Fibroblast of the aortic adventitia (primary cell): ENCODE data around the gene FAM81B. TPM values are rescaled to one million over a fixed set of nuclear protein-coding genes. Genes with fewer than 3 reads are reported as not detected.

ENCODE experiments used
- DNase-seq: peaks from one replicate; pipeline ENCODE4 v3.0.0-alpha.2; 2010; ENCODE audit warnings: low read depth
- H3K4me3 ChIP-seq: 2 replicates; pipeline ENCODE4 v1.5.1; 2011; ENCODE audit warnings: low read depth, mild to moderate bottlenecking, control low read depth, low read length, moderate library complexity
- total RNA-seq: library from RNA; depleted of rRNA; stranded (reverse); fragments of >200 nt; gene quantifications from 2 replicates; pipeline ENCODE4 v1.2.3, GENCODE V29; 2012; ENCODE audit warnings: low replicate concordance
- TF ChIP-seq, protein P1 (sequence below): IDR thresholded peaks from 2 replicates; pipeline ENCODE4 v1.5.1; 2011; ENCODE audit warnings: mild to moderate bottlenecking, low read length, control low read depth, inconsistent platforms; ENCODE audit not compliant: insufficient read depth

Gene FAM81B
- total RNA-seq, 1 donor = not detected

DNA sequence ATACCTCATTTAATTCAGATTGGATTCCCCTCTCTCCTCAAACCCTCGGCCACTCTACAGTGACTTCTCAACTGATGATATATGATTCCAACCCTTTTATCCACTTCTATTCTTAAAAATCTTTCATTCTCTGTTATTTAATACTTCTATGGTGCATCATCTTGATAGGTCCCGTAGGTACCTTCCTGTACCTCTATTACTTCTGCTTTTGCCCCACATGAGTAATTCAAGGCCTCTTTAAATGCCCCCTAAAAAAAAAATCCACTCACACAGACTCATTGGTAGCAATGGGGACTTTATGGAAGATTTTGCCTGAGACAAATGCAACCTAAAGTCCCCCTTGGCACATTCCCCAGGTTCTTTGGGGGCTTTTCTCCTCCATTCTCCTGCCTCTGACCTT lies 54.3 kb downstream of the FAM81B start:
- TF ChIP-seq, protein P1, sequence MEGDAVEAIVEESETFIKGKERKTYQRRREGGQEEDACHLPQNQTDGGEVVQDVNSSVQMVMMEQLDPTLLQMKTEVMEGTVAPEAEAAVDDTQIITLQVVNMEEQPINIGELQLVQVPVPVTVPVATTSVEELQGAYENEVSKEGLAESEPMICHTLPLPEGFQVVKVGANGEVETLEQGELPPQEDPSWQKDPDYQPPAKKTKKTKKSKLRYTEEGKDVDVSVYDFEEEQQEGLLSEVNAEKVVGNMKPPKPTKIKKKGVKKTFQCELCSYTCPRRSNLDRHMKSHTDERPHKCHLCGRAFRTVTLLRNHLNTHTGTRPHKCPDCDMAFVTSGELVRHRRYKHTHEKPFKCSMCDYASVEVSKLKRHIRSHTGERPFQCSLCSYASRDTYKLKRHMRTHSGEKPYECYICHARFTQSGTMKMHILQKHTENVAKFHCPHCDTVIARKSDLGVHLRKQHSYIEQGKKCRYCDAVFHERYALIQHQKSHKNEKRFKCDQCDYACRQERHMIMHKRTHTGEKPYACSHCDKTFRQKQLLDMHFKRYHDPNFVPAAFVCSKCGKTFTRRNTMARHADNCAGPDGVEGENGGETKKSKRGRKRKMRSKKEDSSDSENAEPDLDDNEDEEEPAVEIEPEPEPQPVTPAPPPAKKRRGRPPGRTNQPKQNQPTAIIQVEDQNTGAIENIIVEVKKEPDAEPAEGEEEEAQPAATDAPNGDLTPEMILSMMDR = no peak
- no peak overlapping the region for H3K4me3 ChIP-seq
- no peak for DNase-seq

DNA sequence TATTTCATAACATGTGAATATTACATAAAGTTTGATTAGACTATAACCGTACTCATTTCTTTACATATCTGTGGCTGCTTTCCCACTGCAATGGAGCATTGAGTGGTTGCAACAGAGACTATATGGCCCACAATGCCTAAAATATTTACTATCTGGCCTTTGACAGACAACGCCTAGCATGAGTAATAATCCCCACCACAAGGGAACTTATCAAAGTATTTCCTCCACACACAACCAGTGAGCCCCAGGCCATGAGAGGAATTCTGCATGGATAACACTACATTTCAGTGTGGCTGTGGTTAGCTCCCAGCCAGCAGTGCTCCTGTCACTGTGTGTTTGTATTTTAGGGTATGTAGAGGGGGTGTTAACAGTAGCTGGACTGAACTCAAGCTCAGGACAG lies 54.8 kb downstream of the FAM81B start:
- peak; percentile 66 for DNase-seq
- no peak overlapping the region for H3K4me3 ChIP-seq
- TF ChIP-seq, protein P1 = no peak

DNA sequence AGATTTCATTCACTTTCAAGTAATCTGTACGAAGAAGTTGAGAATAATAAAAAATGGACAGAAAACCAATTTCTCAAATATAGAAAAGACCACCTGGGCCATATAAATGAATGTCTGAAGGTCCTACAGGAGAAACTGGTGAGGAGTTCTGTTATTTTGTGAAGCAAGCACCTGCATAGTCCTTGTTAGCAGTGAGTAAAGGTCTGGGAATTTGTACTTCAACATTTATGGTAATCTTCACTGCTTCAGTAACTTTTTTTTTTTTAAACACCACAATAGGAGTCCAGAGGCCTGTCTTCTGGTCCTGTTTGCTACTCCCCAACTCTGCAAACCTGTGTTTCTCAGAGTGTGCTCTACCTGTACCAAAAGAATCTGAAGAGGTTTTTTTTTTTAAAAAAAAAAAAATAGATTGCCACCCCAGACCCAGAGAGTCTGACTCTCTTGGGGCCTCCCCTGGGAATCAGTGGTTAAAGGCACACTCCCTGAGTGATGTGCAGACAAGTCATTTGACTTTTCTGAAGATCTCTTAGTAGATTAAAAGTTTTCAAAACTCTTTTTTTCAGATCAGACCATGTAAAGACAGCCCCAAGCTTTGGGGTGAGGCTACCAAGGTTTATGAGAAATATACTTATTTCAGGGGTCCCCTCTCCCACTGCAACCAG lies 55.5 kb downstream of the FAM81B start:
- H3K4me3 ChIP-seq = no peak overlapping the region
- DNase-seq = peak; percentile 21
- TF ChIP-seq, protein P1 = no peak

DNA sequence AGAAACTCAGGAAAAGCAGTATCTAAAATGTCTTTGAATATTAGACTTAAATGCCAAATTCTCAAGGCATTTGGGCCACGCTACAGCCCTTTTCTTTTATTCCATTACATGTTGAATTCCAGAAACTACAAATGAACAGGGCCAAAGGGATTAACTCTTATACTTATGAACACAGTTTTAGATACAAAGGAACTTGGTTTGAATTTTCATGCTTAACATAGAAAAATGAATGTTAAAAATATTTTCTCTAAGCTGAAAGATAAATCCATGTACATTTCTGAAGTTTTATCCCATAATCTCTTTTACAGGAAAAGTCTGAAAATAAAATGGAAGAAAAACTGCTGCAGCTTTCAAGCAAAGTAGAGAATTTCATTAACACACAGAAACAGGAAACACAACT lies 56.8 kb downstream of the FAM81B start:
- DNase-seq = no peak
- no peak overlapping the region for H3K4me3 ChIP-seq
- TF ChIP-seq, protein P1 = no peak

DNA sequence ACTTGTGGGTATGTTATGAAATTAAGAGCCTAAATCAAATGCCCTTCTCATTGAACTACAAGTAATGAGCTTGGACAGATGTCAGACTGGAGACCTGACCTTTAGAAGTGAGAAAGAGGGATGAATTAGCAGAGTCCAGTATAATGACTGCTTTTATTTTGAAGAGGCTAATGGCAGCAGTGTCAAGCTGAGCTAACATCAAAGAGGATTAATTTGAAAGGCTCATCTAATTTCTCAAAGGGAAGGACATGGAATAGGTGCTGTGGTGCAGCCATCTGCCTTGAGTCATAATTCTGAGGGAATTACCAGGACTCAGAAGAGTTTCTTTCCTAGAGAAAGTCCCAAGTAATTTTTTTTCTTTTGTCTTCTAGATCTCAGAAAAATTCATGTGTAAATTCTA lies 57.6 kb downstream of the FAM81B start:
- TF ChIP-seq, protein P1 = no peak
- DNase-seq = no peak
- H3K4me3 ChIP-seq = no peak overlapping the region

GRCh38 chr5:95449460-95449859 lies 58.3 kb downstream of the FAM81B start:
- no peak for DNase-seq
- TF ChIP-seq, protein P1 = no peak
- H3K4me3 ChIP-seq = no peak overlapping the region

DNA sequence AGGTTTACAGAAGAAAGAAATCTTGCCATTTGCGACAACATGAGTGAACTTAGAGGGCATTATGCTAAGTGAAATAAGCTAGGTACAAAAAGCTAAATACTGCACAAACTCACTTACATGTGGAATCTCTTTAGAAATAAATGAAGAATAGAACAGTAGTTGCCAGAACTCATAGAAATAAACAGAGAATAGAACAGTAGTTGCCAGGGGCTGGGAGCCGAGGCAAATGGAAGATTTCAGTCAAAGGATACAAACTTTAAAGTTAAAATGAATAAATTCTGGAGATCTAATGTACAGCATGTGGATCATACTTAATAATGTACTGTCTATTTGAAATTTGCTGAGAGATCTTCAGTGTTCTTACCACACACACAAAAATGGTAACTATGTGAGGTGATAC lies 63.4 kb downstream of the FAM81B start:
- no peak for DNase-seq
- no peak overlapping the region for H3K4me3 ChIP-seq
- TF ChIP-seq, protein P1 = no peak
